Neural cell (in vitro differentiated cells): Measurements from ENCODE around the gene DSCAM. TPM values are rescaled to one million over a fixed set of nuclear protein-coding genes. Genes with fewer than 3 reads are reported as not detected.

ENCODE experiments used
- H2AFZ ChIP-seq: fragments of 200-600, 300-800 bp; sonication (generic), shearing (Covaris generic); 2 replicates; pipeline ENCODE4 v1.6.0; 2014; ENCODE audit warnings: low read depth, mild to moderate bottlenecking, antibody characterized with exemption, low read length, moderate library complexity
- H3F3A ChIP-seq: fragments of 200-600 bp; shearing (Covaris generic); 2 replicates; pipeline ENCODE4 v1.6.1; 2016; ENCODE audit warnings: mild to moderate bottlenecking, moderate library complexity, mixed read lengths, antibody characterized with exemption, low read length; ENCODE audit not compliant: insufficient read depth, poor library complexity, severe bottlenecking
- H3K27ac ChIP-seq: fragments of 200-600, 300-800 bp; sonication (generic), shearing (Covaris generic); 2 replicates; pipeline ENCODE4 v1.5.1; 2014; ENCODE audit warnings: mild to moderate bottlenecking, low read length, moderate library complexity
- H3K27me3 ChIP-seq: fragments of 300-800, 200-600 bp; sonication (generic), shearing (Covaris generic); 2 replicates; pipeline ENCODE4 v1.6.0; 2014; ENCODE audit warnings: mild to moderate bottlenecking, low read depth, low read length, moderate library complexity; ENCODE audit not compliant: insufficient read depth
- H3K36me3 ChIP-seq: fragments of 300-800, 200-600 bp; sonication (generic), shearing (Covaris generic); 2 replicates; pipeline ENCODE4 v1.5.1; 2014; ENCODE audit warnings: mild to moderate bottlenecking, antibody characterized with exemption, low read length, moderate library complexity; ENCODE audit not compliant: insufficient read depth
- H3K4me2 ChIP-seq: fragments of 300-800, 200-600 bp; sonication (generic), shearing (Covaris generic); 2 replicates; pipeline ENCODE4 v1.6.0; 2014; ENCODE audit warnings: mild to moderate bottlenecking, low read length
- H3K4me3 ChIP-seq: fragments of 300-800, 200-600 bp; sonication (generic), shearing (Covaris generic); 2 replicates; pipeline ENCODE4 v1.5.1; 2014; ENCODE audit warnings: mild to moderate bottlenecking, low read length, moderate library complexity
- H3K79me2 ChIP-seq: fragments of 200-600 bp; shearing (Covaris generic); replicated peaks from 2 replicates; pipeline ENCODE4 v1.6.0; 2014; ENCODE audit warnings: mild to moderate bottlenecking, low read length, moderate library complexity; ENCODE audit not compliant: insufficient read depth
- H3K9ac ChIP-seq: fragments of 300-800, 200-600 bp; sonication (generic), shearing (Covaris generic); 2 replicates; pipeline ENCODE4 v1.6.1; 2016; ENCODE audit warnings: mild to moderate bottlenecking, low read length, mixed read lengths
- H3K9me2 ChIP-seq: fragments of 200-600 bp; shearing (Covaris generic); 2 replicates; pipeline ENCODE4 v1.6.1; 2016; ENCODE audit warnings: mild to moderate bottlenecking, low read length, mixed read lengths; ENCODE audit not compliant: insufficient read depth
- H3K9me3 ChIP-seq: fragments of 200-600, 300-800 bp; sonication (generic), shearing (Covaris generic); 2 replicates; pipeline ENCODE4 v1.6.1; 2016; ENCODE audit warnings: mild to moderate bottlenecking, mixed run types, low read length, moderate library complexity, mixed read lengths
- H4K20me1 ChIP-seq: fragments of 200-600 bp; shearing (Covaris generic); 2 replicates; pipeline ENCODE4 v1.6.1; 2016; ENCODE audit warnings: mild to moderate bottlenecking, mixed run types; ENCODE audit not compliant: insufficient read depth
- CTCF ChIP-seq: fragments of 450-650 bp; IDR thresholded peaks from 2 replicates; pipeline ENCODE4 v1.5.1; 2014; ENCODE audit warnings: antibody characterized with exemption, mild to moderate bottlenecking, moderate library complexity; ENCODE audit not compliant: poor library complexity, severe bottlenecking
- EP300 ChIP-seq: fragments of 450-650 bp; conservative IDR thresholded peaks from 2 replicates; pipeline ENCODE4 v1.6.1; 2014; ENCODE audit warnings: antibody characterized with exemption, mild to moderate bottlenecking, moderate library complexity; ENCODE audit not compliant: poor library complexity, severe bottlenecking
- EZH2 ChIP-seq: fragments of 200-600, 300-800 bp; shearing (Covaris generic), sonication (generic); IDR thresholded peaks from 2 replicates; pipeline ENCODE4 v1.6.1; 2014; ENCODE audit warnings: antibody characterized with exemption, low read length, borderline replicate concordance, mild to moderate bottlenecking; ENCODE audit not compliant: insufficient read depth, poor library complexity, severe bottlenecking
- MXI1 ChIP-seq: fragments of 450-650 bp; conservative IDR thresholded peaks from 2 replicates; pipeline ENCODE4 v1.6.1; 2014; ENCODE audit warnings: antibody characterized with exemption, mild to moderate bottlenecking; ENCODE audit not compliant: poor library complexity, severe bottlenecking
- POLR2AphosphoS5 ChIP-seq: IDR thresholded peaks from 2 replicates; pipeline ENCODE4 v1.6.1; 2012
- RAD21 ChIP-seq: fragments of 450-650 bp; conservative IDR thresholded peaks from 2 replicates; pipeline ENCODE4 v1.6.1; 2014; ENCODE audit warnings: antibody characterized with exemption, mild to moderate bottlenecking, moderate library complexity
- REST ChIP-seq: IDR thresholded peaks from 2 replicates; pipeline ENCODE4 v1.6.1; 2012; ENCODE audit warnings: borderline replicate concordance
- SMC3 ChIP-seq: fragments of 450-650 bp; conservative IDR thresholded peaks from 2 replicates; pipeline ENCODE4 v1.6.1; 2014; ENCODE audit warnings: antibody characterized with exemption, mild to moderate bottlenecking, moderate library complexity; ENCODE audit not compliant: poor library complexity
- TAF1 ChIP-seq: IDR thresholded peaks from 2 replicates; pipeline ENCODE4 v1.6.1; 2012; ENCODE audit warnings: low read depth
- polyA plus RNA-seq: library from polyadenylated mRNA; depleted of rRNA; stranded (reverse); fragments of >200 nt; gene quantifications from 2 replicates; pipeline ENCODE4 v1.2.3, GENCODE V29; 2014

Gene DSCAM
- polyA plus RNA-seq, 1 donor from 2014 or later: 5.3 TPM

GRCh38 chr21:40797891-40798290 lies 49.1 kb downstream of the DSCAM start:
- H4K20me1 ChIP-seq: no peaks in the 10 kb centered on the region
- no peak overlapping the region for H3K4me3 ChIP-seq
- no peak overlapping the region for H3K4me2 ChIP-seq
- no peaks in the 10 kb centered on the region for H3K9me3 ChIP-seq
- H3K79me2 ChIP-seq: no peaks in the 10 kb centered on the region
- H3K9me2 ChIP-seq: no peaks in the 10 kb centered on the region
- TF ChIP-seq REST (no peak), CTCF (no peak), EZH2 (no peak), EP300 (no peak), RAD21 (no peak), TAF1 (no peak), MXI1 (no peak), SMC3 (no peak), POLR2AphosphoS5 (no peak)
- no peaks in the 10 kb centered on the region for H3K36me3 ChIP-seq
- no peak overlapping the region for H2AFZ ChIP-seq
- no peaks in the 10 kb centered on the region for H3F3A ChIP-seq
- no peaks in the 10 kb centered on the region for H3K27me3 ChIP-seq
- no peak overlapping the region for H3K27ac ChIP-seq
- no peak overlapping the region for H3K9ac ChIP-seq

GRCh38 chr21:40797410-40797809 lies 49.5 kb downstream of the DSCAM start:
- no peaks in the 10 kb centered on the region for H3K79me2 ChIP-seq
- H3K27ac ChIP-seq: no peak overlapping the region

More at GRCh38 chr21:40797410-40797809, 49.5 kb downstream of the DSCAM start:
- H3K9ac ChIP-seq: no peak overlapping the region
- no peak overlapping the region for H3K4me3 ChIP-seq
- H3K36me3 ChIP-seq: no peaks in the 10 kb centered on the region
- H3K27me3 ChIP-seq: no peaks in the 10 kb centered on the region
- no peaks in the 10 kb centered on the region for H3K9me3 ChIP-seq
- no peak overlapping the region for H3K4me2 ChIP-seq
- H3K9me2 ChIP-seq: no peaks in the 10 kb centered on the region
- no peaks in the 10 kb centered on the region for H3F3A ChIP-seq
- H4K20me1 ChIP-seq: no peaks in the 10 kb centered on the region
- no peak overlapping the region for H2AFZ ChIP-seq
- no peak for TF ChIP-seq POLR2AphosphoS5
- no peak for TF ChIP-seq RAD21
- no peak for TF ChIP-seq CTCF
- no peak for TF ChIP-seq SMC3
- no peak for TF ChIP-seq EZH2
- TF ChIP-seq MXI1: no peak
- no peak for TF ChIP-seq TAF1
- TF ChIP-seq REST: no peak
- TF ChIP-seq EP300: no peak
